Stimulated activated CD8-positive, alpha-beta memory T cell treated with anti-CD3 and anti-CD28 coated beads, Interleukin-15, amount 100 ng/mL, for 1 hour (primary cell): ENCODE results near the gene CHM.
"Not testable (repeated sequence)": the region's sequence is repeated elsewhere in the genome, so short reads cannot be mapped to it uniquely, and the experiment has no call there.

Experiments
- DNase-seq: peaks from one replicate; pipeline ENCODE4 v3.0.0-alpha.2; 2020; ENCODE audit warnings: low read depth

The CHM gene

GRCh38 chrX:85996555-85996954 is 50.8 kb downstream of the CHM start:
- DNase-seq = no peak

DNA sequence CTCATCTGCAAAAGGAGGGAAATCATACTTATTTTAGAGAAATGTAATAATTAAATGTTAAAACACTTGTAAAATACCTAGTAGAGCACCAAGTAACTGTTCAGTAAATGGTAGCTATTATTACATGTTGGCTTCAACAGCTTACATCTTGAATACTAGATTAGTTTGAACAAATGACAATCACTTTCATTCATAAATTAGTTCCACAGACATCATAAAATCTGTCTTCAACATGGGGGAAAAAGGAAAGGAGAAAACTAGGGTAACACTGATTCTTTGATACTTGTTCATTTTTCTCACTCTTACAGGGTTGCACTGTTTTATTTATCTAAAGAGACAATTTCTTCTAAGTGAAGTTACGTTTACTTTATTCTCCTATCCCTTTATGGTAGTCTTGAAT is 51.7 kb downstream of the CHM start:
- no peak for DNase-seq

GRCh38 chrX:85994797-85995196 is 52.6 kb downstream of the CHM start:
- no peak for DNase-seq

DNA sequence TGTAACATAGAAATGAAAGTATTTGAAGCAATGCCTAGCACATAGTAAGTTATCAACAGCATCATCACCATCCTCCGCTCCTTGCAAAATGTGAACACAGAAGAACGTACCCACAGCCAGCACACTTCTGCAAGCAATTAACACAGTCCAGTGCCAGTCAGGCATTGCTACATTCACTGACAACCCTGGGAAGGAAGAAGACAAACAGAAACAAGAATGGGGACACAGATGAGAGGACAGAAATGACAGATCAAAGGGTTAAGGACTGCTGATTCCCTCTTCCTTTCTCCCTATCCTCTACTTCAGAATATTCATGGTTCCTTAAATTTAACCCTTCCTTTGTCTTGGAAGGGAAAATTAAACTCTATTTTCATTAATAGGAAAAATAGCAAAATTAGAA is 53.1 kb downstream of the CHM start:
- DNase-seq = no peak

GRCh38 chrX:85993539-85994197 is 53.7 kb downstream of the CHM start:
- DNase-seq = no peak

DNA sequence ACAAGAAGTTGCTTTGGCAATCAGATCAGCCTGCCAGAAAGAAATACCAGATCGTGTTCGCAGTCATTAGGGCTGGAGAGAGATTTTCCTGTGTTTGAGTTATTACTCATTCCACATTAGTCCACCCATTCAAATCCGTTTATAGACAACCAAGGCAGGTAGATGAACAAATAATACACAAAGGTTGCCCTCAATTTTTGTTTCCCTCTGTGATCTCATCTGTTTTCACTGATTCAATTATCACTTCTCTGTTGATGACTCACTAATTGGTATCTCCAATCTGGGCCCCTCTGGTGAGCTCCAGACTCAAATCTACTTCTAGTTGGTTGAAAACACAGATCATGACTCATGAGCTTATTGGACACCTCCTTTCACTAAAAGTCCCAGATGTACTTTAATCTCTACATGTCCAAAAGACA is 54.5 kb downstream of the CHM start:
- DNase-seq = no peak

GRCh38 chrX:85988353-85988752 is 59.0 kb downstream of the CHM start:
- DNase-seq = no peak

- no peak for DNase-seq
Measured at GRCh38 chrX:85980286-85980685, 67.1 kb downstream of the CHM start.

DNA sequence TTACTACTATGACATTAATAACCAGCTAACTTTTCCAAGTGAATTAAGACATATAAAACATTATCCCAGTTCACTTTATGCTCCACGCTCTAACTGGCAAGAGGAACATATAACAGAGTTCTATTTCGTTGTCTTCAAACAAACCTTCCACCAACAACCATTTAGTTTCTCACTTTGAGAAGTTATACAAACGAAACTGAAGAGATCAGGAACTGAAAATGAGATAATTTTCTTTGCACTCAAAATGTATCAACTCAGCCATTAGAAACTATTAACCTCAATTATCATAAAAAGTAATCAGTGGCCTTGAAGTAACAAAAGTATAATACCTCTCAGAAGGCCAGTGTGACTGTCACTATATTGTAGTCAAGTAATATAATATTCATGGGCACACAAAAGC is 70.1 kb downstream of the CHM start:
- DNase-seq = no peak

DNA sequence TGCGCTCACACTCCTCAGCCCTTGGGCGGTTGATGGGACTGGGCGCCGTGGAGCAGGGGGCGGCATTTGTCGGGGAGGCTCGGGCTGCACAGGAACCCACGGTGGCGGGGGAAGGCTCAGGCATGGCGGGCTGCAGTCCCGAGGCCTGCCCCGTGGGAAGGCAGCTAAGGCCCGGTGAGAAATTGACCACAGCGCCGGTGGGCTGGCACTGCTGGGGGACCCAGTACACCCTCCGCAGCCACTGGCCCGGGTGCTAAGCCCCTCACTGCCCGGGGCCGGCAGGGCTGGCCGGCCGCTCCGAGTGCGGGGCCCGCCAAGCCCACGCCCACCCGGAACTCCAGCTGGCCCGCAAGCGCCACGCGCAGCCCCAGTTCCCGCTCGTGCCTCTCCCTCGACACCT is 75.0 kb downstream of the CHM start:
- DNase-seq = not testable (repeated sequence)

GRCh38 chrX:85964744-85965143 is 82.6 kb downstream of the CHM start:
- DNase-seq = no peak

DNA sequence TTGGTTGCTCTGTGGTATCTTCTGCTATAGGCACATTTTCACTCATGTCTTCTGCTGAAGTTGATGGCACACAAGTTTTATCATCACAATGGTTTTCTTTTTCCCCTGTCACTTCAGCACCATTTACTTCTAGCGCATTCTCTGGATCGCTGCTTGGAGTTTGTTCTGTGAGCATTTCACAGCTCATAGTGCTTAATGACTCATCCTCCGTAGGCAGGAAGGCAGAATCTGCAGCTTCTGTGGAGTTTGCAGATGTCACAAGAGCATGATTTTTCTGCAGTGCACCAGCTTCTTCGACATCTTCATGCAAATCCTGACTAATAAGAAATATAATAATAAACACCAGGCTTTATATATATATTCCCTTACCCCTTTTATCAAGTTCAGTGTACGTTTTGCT is 83.6 kb downstream of the CHM start:
- DNase-seq = no peak

- DNase-seq = no peak
Measured at GRCh38 chrX:85955510-85955909, 91.8 kb downstream of the CHM start.

DNA sequence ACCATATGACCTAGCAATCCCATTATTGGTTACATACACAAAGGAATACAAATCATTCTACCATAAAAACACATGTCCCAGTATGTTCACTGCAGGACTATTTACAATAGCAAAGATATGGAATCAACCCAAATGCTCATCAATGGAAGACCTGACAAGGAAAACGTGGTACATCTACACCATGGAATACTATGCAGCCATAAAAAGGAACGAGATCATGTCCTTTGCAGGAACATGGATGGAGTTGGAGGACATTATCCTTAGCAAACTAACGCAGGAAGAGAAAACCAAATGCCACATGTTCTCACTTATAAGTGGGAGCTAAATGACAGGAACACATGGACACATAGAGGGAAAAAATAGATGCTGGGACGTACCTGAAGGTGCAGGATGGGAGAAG is 102.6 kb downstream of the CHM start:
- DNase-seq = not testable (repeated sequence)

DNA sequence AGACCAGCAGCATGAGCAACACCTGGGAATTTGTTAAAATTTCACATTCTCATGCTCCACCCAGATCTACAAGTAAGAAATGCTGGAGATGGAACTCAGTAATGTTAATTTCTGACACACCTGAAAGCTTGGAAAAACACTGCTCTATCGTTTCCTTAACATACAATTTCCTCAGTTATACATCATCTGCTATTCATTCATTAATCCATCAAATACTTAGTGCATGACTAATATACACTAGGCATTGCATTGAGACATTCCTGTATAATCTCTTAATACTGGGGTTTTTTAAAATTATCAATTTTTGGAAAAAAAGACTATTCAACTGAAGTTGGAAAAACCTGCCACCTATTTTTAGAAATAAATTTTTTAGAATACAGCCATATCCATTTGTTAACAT is 106.1 kb downstream of the CHM start:
- no peak for DNase-seq

GRCh38 chrX:85939942-85940341 is 107.4 kb downstream of the CHM start:
- DNase-seq = not testable (repeated sequence)

- DNase-seq = not testable (repeated sequence)
Measured at GRCh38 chrX:85934399-85934798, 113.0 kb downstream of the CHM start.

GRCh38 chrX:85930099-85930498 is 117.3 kb downstream of the CHM start:
- DNase-seq = no peak

DNA sequence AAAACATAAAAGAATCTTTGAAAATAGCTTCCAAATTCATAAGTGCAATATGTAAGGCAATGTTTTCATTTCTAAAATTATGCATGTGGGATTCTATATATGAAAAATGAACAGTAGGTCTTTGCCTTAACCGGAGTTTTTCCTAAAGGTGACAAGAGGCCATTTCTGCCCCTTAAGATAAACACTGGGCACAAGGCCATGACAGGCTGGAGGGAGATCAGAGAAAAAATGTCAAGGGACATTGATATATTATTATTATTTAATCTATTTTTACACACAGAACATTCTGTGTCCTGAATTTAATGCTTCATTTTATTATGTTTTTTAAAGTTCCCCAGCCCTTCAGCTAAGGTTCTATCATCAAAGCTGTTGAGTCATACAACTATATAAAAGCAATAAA is 118.8 kb downstream of the CHM start:
- DNase-seq = no peak

- DNase-seq = no peak
Measured at GRCh38 chrX:85927740-85928139, 119.6 kb downstream of the CHM start.

- no peak for DNase-seq
Measured at GRCh38 chrX:85922821-85923220, 124.5 kb downstream of the CHM start.

DNA sequence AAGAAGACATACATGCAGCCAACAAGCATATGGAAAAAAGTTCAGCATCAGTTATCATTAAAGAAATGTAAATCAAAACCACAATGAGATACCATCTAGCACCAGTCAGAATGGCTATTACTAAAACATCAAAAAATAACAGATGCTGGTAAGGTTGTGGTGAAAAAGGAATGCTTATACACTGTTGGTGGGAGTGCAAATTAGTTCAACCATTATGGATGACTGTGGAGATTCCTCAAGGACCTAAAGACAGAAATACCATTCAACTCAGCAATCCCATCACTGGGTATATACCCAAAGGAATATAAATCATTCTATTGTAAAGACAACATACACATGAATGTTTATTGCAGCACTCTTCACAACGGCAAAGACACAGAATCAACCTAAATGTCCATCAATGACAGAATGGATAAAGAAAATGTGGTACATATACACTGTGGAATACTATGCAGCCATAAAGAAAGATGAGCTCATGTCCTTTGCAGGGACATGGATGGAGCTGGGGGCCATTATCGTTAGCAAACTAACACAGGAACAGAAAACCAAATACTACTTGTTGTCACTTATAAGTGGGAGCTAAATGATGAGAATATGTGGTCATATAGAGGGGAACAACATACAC is 130.6 kb downstream of the CHM start:
- not testable (repeated sequence) for DNase-seq

DNA sequence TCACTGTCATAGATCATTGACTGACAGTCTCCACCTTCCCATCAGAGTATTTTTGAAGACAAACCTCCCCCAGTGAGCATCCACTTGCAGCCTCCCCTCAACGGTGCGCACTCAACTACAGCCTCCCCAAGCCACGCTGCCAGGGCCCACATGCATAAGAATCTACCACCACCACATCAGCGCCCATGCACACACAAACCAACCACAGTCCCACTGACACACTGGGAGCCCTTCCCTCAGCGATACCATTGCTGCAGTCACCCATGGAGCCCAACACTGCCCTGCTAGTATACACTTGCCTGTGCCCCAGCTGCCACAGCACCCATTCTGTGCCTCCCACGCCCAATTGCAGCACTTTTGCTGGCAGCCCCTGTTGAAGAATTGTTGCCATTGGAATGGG is 132.9 kb downstream of the CHM start:
- no peak for DNase-seq

- DNase-seq = no peak
Measured at GRCh38 chrX:85907316-85907715, 140.0 kb downstream of the CHM start.
